Peyer's patch (tissue), 4 donors: ENCODE data around the gene FAM43A.

Experiments used
- POLR2A ChIP-seq, 2 donors: fragments of 450-650 bp; IDR thresholded peaks; one replicate each; pipeline ENCODE4 v1.5.1; 2017; ENCODE audit warnings: antibody characterized with exemption in 2 of 2, mild to moderate bottlenecking in 2 of 2, moderate library complexity in 2 of 2
- TF ChIP-seq, protein P1 (sequence below), 6 experiments: fragments of 450-650 bp in 4 of 6; fragments of 200-600 bp in 2 of 6; sonication (generic) in 1 of 6; IDR thresholded peaks; one replicate each; pipeline ENCODE4 v1.5.1; 2017 to 2019; ENCODE audit warnings: antibody characterized with exemption in 6 of 6, mild to moderate bottlenecking in 3 of 6, moderate library complexity in 1 of 6

DNA sequence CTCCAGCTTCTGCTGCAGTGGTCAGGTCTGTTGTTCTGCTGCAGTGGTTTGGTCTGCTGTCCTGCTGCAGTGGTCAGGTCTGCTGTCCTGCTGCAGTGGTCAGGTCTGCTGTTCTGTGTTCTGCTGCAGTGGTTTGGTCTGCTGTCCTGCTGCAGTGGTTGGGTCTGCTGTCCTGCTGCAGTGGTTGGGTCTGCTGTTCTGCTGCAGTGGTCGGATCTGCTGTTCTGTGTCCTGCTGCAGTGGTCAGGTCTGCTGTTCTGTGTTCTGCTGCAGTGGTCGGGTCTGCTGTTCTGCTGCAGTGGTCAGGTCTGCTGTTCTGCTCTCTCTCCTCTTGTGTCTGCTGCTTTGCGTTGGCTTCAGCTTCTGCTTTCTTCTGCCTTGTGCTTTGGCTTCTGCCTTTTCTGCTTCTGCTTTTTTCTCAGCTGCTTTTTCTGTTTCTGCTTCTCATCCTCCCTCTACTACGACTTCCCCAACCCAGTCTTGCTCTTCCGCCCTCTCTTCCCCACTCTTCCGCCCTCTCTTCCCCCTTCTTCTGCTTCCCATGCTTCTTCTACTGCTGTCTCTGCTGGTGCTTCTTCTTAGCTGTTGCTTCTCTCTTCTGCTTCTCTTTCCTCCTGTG, 50.7 kb downstream of the FAM43A start:
- TF ChIP-seq, protein P1, sequence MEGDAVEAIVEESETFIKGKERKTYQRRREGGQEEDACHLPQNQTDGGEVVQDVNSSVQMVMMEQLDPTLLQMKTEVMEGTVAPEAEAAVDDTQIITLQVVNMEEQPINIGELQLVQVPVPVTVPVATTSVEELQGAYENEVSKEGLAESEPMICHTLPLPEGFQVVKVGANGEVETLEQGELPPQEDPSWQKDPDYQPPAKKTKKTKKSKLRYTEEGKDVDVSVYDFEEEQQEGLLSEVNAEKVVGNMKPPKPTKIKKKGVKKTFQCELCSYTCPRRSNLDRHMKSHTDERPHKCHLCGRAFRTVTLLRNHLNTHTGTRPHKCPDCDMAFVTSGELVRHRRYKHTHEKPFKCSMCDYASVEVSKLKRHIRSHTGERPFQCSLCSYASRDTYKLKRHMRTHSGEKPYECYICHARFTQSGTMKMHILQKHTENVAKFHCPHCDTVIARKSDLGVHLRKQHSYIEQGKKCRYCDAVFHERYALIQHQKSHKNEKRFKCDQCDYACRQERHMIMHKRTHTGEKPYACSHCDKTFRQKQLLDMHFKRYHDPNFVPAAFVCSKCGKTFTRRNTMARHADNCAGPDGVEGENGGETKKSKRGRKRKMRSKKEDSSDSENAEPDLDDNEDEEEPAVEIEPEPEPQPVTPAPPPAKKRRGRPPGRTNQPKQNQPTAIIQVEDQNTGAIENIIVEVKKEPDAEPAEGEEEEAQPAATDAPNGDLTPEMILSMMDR (IDR thresholded peaks at IDR 0.05), result no peak
- no peak for TF ChIP-seq POLR2A (IDR thresholded peaks at IDR 0.05)
